Activated CD8-positive, alpha-beta memory T cell treated with anti-CD3 and anti-CD28 coated beads, Interleukin-2, amount 50 U/mL, for 48 hours (primary cell): ENCODE data around the gene TSGA10IP.
A peak's percentile ranks its signal among the peaks of the same experiment; 100 is the strongest.

ENCODE experiments used
- DNase-seq: peaks from one replicate; pipeline ENCODE4 v3.0.0-alpha.2; 2020

The TSGA10IP gene

GRCh38 chr11:65945430-65945911 is at the start of gene TSGA10IP:
Gene TSGA10IP (plus strand): TSS chr11:65945480. CDS start chr11:65945676, 196 bp downstream.
- no peak for DNase-seq

GRCh38 chr11:65895482-65895981 is 49.7 kb upstream of the TSGA10IP start:
- no peak for DNase-seq

DNA sequence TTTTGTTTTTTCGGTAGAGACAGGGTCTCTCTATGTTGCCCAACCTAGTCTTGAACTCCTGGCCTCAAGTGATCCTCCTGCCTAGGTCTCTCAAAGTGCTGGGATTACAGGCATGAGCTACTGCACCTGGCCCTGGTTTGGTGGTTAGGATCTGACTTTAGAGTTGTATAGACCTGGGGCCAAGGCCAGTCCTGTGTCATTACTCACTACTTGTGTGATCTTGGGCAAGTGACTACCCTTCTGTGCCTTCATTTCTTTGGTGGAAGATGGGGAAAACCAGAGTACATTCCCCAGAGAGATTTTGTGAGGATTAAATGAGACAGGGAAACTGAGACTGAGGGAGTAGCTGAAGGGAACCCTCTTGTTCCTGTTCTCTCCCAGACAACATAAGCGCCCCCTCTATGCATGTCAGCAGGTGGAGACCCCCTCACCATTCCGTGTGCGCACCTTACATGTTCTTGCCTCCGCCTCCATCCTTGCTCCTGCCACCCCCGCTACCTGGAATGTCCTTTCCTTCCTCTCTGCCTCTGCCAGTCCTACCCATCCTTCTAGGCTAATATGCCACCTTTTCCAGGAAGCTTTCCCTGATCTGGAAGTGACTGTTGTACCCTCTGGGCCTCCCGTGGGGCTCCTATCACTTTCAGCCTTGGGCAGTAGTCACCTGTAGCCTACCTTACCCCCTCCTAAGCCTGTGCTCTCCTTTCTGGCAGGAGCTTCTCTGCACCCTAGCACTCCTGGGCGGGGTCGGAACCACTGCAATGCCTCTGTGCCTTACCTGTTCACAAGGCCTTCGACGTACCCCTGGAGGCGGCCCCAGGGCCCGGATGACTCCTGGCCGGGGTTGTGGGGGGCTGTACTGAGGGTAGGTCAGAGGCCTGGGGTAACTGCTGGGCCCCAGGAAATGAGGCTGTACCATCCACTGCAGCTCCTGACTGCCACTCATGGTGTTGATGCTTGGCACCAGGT is 49.0 kb upstream of the TSGA10IP start:
- no peak for DNase-seq

- no peak for DNase-seq
Measured at GRCh38 chr11:65897020-65897471, 48.2 kb upstream of the TSGA10IP start.

GRCh38 chr11:65898656-65899355 is 46.5 kb upstream of the TSGA10IP start:
- no peak for DNase-seq

- peak; percentile 89 for DNase-seq
Measured at GRCh38 chr11:65899356-65900124, 45.7 kb upstream of the TSGA10IP start.

DNA sequence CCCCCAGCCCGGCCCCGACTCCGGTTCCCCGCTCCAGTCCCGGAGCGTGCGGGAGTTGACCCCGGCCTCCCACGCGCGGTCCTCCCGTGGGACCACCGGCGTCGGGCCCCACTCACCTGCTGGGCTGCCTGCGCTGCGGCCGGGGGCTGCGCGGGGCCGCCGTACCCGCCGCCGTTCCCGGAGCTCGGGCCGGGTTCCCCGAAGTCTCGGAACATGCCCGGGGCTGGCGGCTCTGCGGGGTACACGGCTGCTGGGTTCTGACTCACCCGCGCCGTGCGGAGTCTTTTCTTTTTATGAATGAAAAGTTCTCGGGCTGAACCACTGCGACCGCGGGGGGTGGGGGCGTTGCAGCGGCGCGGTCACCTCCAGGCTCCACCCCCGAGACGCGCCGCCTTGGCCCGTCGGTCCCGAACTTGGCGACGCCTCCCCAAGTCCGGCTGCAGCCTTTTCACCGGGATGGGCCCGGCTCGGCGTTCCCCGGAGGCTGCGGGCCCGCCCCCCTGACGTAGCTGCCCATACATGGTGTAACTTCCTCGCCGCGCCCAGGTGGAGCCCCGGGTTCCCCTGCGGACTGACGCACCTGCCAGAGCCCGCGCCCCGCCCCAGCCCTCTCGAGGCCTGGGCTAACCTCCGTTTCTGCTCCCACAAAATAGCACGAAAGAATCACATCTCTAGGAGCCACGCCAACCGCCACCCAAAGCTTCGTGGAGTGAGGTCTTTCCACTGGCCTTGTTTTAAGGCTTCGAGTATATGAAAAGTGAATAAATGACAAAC is 45.0 kb upstream of the TSGA10IP start, which contains the start of gene FOSL1:
TSS of gene FOSL1 (minus strand) at position 264 of the 774 bp plus-strand sequence. CDS start at position 215, 49 bp downstream.
- DNase-seq: peak; percentile 97

DNA sequence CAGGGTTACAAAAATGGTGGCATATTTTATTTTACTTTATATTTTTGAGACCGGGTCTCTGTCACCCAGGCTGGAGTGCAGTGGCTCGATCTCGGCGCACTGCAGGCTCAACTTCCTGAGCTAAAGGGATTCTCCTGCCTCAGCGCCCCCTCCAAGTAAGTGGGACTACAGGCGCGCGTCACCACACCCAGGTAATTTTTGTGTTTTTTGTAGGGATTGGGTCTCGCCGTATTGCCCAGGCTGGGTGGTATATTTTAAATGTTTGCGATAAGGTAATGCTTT is 44.4 kb upstream of the TSGA10IP start:
- DNase-seq: no peak

GRCh38 chr11:65903068-65903481 is 42.2 kb upstream of the TSGA10IP start:
- DNase-seq: no peak

DNA sequence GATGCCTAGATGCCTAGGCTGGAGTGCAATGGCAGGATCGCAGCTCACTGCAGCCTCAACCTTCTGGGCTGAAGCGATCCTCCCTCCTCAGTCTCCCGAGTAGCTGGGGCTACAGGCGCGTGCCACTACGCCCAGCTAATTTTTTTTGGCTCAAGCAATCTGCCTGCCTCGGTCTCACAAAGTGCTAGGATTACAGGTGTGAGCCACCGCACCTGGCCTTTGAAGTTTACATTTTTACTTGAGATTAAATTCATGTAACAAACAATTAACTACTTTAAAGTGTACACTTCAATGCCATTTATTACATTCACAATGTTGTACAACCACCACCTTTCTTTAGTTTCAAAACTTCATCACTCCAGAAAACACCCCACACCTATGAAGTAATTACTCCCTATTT is 41.6 kb upstream of the TSGA10IP start:
- no peak for DNase-seq

DNA sequence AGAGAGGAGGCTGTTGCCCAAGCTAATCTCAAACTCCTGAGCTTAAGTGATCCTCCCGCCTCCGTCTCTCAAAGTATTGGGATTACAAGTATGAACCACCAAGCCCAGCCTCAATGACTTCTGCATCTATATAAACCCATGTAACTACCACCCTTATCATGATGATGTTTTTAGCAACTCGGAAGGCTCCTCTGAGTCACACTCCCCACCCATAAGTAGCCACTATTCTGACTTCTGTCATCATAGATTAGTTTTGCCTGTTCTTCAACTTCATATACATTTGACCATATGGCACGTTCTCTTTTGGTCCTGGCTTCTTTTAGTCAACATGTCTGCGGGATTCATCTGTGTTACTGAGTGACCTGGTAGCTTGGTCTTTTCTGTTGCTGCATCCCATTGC is 38.7 kb upstream of the TSGA10IP start:
- no peak for DNase-seq

DNA sequence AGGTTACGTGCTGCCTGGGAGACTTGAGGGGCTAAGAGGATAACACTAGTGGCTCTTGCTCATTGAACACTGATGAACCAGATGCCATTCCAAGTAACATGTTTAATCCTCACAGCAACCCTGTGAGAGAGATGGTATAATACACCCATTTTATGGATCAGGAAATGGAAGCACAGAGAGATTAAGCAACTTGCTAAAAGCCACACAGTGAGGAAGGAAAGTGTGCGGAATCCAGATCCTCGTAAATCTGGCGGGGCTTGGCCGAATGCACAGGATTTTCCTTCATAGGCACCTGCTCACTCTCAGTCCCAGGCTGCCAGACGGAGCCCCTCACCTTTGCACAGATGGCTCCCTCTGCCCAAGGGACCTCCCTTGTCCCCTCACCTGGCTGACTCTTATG is 37.4 kb upstream of the TSGA10IP start:
- no peak for DNase-seq

GRCh38 chr11:65911682-65912568 is 33.4 kb upstream of the TSGA10IP start:
- no peak for DNase-seq

GRCh38 chr11:65912845-65913244 is 32.4 kb upstream of the TSGA10IP start:
- DNase-seq: no peak

DNA sequence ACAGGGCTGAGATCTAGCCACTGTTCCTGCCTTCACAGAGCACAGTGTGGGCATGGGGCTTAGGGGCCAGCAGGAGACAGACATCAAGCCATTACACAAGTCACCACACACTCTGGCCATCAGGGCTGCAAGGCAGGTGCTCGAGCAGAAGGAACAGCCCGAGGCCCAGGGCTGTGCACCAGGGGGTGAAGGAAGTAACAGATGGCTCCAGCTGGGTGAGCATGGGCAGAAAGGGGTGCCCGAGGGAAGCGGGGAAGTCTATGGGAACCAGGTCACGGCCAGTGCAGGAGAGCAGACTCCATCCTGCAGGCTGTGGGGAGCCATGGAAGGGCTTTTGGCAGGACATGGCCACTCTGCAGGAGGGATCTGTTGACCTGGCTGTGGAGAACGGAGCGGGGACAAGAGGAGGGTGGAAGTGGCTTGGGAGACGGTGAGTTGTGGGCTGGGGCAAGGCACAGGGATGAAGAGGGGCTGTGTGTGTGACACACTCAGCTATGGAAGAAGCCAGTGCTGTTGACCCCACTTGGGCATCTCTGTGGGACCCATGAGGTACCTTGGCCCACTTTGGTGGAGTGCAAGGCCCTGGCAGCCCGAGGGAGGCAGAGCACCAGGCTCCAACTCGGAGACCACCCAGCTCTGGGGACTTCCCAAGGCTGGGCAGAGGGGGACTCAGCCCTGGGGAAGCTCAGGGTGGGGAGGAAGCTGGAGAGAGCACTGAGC is 30.0 kb upstream of the TSGA10IP start:
- no peak for DNase-seq

GRCh38 chr11:65915821-65916251 is 29.4 kb upstream of the TSGA10IP start:
- DNase-seq: no peak

GRCh38 chr11:65916391-65916790 is 28.9 kb upstream of the TSGA10IP start:
- no peak for DNase-seq

DNA sequence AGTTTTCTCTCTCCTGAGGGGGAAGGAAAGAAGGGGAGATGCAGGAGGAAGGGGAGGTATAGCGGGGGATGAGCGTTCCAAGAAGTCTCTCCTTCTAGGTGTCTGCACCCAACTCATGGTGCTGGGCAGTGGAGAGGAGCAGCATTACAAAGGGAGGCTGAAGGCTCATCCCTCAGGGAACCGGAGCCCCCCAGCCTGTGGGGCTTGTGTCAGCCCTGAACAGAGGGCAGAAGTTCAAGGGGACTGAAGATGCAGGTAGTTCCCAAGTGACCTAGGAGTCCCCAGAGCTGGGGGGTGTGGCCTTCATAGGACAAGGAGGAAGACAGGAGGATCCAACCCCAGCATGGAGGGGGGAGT is 28.2 kb upstream of the TSGA10IP start:
- DNase-seq: no peak

- DNase-seq: no peak
Measured at GRCh38 chr11:65917434-65918210, 27.7 kb upstream of the TSGA10IP start.
